CD4-positive, alpha-beta T cell treated with Interleukin-10 for 1 hour (primary cell): ENCODE data around the gene UMOD.
A peak's percentile ranks its signal among the peaks of the same experiment; 100 is the strongest.

Experiments used
- DNase-seq: peaks from one replicate; pipeline ENCODE4 v3.0.0-alpha.2; 2020

UMOD gene

DNA sequence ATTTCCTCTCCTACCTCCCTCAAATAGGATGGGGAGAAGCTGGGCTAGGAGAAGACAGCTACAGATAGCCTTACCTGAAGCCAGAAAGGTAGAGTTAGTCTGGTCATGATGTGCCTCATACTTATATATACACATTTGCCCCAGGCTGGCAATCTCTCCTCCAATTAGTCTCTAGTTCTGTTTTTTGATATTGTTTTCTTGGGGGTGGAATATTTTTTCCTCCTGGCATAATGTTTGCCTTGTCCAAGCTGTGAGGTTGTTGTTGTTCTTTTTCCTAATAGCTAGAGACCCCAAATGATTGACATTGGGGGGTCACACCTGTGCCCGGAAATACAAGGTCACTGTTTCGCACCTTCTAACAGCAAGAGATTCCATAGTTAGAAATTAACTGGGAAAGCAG is at the start of gene UMOD:
TSS of gene UMOD (minus strand) at position 101 of the 400 bp plus-strand sequence. CDS start 1,978 bp downstream, outside the sequence.
- no peak for DNase-seq

- no peak for DNase-seq
Observed at GRCh38 chr16:20401475-20402016, 49.0 kb upstream of the UMOD start.

GRCh38 chr16:20401066-20401465 is 48.6 kb upstream of the UMOD start:
- no peak for DNase-seq

- no peak for DNase-seq
Observed at GRCh38 chr16:20399185-20399584, 46.7 kb upstream of the UMOD start.

DNA sequence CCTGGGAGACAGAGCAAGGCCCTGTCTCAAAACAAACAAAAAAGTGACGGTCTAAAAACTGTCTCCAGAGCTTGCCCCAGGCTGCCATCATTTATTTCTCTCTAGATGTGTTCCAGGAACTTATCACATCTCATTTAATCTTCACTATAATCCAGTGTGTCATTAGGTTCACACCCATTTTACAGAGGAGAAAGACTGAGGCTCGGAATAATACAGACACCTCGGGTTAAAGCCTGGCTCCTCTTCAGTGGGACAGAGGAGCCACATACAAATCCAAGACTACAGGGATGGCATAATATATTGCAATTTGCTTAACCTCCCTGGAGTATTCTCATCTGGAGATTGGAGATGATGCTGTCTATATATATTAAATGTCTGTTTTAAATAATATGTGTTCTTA is 46.1 kb upstream of the UMOD start:
- DNase-seq, result no peak

- DNase-seq, result no peak
Observed at GRCh38 chr16:20397468-20398074, 45.1 kb upstream of the UMOD start.

- DNase-seq, result no peak
Observed at GRCh38 chr16:20396846-20397467, 44.4 kb upstream of the UMOD start.

GRCh38 chr16:20395946-20396345 is 43.4 kb upstream of the UMOD start:
- DNase-seq, result no peak

- DNase-seq, result no peak
Observed at GRCh38 chr16:20393801-20394577, 41.5 kb upstream of the UMOD start.

DNA sequence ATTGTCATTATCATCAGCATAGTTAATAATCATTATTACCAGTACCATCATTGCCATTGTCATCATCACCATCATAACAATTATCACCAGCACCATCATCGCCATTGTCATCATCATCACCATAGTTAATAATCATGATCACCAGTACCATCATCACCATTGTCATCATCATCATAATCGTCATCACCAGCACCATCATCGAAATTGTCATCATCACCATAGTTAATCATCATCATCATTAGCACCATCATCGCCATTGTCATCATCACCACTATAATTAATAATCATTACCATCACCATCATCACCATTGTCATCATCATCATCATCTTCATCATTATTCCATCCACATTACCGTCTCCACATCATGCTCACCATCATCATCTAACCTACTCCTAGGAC is 38.5 kb upstream of the UMOD start:
- no peak for DNase-seq

DNA sequence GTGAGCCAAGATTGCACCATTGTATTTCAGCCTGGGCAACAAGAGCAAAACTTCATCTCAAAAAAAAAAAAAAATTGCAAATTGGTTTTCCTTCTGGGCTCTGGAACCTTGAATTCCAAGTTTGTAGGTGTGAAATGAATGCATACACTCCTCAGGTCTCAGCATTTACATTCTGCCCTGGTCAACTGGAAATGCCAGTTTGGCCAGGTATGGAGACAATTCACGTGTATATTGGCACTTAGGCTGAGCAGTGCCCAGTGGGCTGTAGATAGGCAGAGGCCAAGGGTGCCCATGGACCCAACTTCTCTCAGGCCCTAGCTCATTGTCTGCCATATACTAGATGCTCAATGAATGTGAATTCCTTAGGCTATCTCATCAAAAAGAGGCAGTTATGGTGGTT is 36.3 kb upstream of the UMOD start:
- DNase-seq, result no peak

DNA sequence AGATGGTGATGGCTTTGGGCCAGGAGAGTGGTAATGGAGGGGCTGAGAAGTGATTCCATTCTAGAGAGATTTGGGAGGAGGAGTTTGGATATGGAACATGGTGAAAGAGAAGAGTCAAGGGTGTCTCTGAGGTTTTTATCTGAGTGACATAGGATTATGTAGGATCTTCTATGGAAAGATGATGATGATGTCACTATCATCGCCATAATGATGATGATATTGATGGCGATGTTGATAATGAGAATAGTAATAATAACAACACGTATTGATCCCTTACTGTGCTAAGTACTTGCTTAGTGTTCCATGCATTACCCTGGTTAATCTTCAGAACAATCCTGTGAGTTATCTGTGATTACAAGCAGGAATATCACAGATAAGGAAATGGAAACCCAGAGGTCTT is 35.5 kb upstream of the UMOD start:
- no peak for DNase-seq

DNA sequence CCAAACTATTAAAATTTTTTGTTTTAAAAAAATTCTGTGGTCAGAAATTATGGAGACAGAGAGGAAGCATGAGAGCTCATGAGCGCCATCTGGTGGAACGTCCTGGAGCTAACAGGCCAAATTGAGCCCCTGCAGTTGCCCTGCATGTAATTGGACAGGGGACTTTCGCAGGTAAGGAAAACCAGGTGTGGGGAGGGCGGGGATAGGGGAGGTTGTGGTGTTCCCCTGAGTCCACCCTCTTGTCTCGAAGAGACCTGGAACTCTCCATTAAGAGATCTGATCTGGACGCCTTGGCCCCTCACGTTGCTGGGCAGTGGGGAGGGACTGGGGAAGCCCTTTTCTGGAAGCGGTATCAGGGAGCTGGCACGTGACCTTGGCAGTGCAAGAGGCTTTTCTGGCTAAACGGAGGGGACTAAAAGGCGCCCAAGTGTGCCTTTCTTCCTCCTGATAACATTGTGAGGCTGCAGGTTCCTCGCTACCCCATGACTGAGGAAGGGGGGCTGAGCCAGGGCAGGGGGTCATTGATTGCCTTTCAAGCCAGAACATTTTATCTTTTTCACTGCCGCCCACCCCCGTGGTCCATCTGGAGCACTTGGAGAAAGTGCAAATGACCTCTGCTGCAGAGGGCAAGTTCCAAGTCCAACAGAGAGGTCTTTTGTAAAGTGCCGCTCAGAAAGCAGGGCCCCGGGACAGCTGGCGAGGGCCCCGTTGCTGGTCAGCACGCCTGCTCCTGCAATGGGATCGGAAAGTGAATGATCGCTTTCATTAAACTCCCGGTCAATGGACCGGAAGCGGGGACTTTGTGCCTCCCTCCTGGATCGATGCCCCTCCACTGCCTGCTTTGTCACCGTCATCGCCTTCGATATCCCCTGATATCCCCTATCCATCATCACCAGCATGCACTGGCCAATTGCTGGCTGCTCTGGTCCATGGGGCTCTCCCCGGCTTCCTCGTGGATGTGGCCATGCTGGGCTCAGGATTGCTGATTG is 33.6 kb upstream of the UMOD start:
- peak; percentile 39 for DNase-seq

DNA sequence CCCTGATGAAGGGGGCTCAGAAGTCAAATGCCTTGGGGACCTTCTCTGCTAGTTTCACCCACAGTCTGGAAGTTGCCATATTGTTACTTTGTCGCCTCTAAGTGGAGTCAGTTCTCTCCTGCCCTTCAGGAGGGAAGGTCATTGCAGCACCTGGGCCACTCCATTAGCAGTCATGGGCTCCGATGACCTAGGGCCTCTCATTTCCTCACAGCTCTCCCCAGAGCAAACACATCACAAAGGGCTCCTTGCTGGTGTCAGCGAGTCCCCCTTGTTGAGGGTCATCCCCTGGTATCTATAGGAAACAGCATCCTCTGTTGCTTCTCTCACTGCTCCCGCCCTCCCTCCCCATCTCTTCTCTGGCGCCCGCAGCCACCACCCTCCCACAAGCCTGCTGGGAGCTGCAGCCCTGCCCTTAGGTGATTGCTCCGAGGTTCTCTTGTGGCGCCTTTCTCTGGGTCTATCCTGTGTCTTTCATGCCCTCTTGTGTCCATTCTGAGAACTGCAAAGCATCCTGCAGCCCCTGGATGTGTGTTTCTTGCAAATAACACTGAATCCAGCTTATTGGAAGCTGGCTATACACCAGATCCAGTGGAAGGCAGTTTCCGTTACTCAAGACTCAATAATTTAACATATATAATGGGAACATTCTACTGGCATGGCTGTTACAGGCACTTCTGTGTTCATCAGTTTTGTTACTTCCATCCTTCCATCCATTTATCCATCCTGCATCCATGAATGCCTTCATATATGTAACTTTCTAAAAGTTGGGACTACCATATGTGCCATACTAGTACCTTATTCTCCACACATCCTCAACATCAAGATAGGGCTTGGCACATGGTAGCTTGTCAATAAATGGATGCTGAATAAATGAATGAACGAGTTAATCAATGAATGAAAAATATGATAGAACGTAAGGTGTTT is 30.9 kb upstream of the UMOD start:
- peak; percentile 47 for DNase-seq

DNA sequence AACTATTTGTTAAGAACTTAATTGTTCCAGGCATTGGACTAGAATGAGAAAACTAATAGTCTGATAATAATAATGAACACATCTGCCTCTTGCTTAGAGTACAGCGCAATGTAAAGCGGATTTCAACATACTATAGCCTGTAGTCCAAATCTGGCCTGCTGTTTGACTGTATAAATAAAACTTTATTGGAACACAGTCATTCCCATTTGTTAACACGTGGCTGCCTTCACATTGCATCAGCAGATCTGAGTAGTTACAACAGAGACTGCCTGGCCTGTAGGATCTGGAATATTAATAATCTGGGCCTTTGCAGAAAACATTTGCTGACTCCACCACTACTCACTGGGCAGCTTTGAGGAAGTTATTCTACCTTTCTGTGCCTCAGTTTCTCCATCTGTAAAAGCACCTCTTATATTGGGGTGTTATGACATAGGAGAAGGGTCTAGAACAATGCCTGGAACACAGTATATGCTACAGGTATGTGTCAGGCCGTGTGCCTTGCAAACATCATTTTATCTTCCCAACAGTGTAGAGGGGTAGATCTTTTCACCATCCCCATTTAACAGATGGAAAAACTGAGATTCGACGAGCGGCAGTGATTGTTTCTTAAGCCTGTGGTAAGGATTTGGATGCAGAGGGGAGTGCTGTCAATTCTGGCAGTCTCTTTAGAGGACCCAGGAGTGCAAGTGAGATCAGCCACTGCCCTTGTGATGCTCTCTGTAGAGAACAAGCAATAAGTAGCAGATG is 29.9 kb upstream of the UMOD start:
- DNase-seq, result no peak

DNA sequence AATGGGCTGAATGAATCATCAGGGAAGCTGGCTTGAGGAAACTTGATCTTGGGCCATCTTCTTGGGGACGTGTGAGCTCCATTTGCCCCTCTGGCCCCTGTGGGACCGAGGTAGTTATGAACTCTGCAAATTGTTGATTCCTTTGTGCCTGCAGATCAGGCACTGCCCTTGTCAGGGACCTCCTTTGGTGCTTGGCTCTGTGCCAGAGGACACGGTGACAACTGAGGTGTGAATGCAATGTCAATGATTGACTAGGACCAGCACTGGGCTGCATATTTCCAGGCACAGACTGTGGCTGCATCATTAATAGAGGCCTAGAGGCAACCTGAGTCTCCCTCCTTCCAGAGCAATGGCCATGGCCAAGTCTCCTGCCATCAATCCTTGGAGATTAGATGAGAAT is 28.3 kb upstream of the UMOD start:
- no peak for DNase-seq

- no peak for DNase-seq
Observed at GRCh38 chr16:20377181-20377580, 24.7 kb upstream of the UMOD start.

- no peak for DNase-seq
Observed at GRCh38 chr16:20372701-20373100, 20.2 kb upstream of the UMOD start.

GRCh38 chr16:20369452-20370054 is 17.0 kb upstream of the UMOD start:
- no peak for DNase-seq

- no peak for DNase-seq
Observed at GRCh38 chr16:20364051-20364450, 11.5 kb upstream of the UMOD start.
